ENCODE data around the gene RIOK1. TPM values are rescaled to one million over a fixed set of nuclear protein-coding genes. Genes with fewer than 3 reads are reported as not detected.

The RIOK1 gene
- total and polyA plus RNA-seq, 2 of the 8 experiments (the other 6 are each of a cell fraction or from before 2014, with no cell fraction given) = 11.8 to 26.9 TPM

DNA sequence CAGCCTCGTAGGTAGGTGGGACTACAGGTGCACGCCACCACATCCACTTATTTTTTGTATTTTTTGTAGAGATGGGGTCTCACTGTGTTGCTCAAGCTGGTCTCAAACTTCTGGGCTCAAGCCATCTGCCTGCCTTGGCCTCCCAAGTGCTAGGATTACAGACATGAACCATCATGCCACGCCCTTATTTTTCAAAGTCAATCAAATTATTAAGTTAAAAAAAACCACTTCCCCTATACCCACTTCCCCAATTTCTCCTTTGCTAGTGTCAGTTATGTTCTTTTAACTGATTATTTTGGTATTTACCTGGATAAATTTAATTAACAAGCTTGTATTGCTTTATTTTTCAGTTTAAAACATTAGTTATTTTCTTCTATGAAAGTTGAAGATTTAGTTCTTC, 49.6 kb downstream of the RIOK1 start (continued):
- TF ChIP-seq CHD7 (IDR thresholded peaks at IDR 0.05; ENCODE audit: insufficient replicate concordance, low read length) (no peak), POLR2A (IDR thresholded peaks at IDR 0.05; ENCODE audit: control extremely low read depth in 1 of 2, low read depth in 2 of 2, low read length in 2 of 2) (no peak), SRF (IDR thresholded peaks at IDR 0.05; ENCODE audit: low read depth, low read length) (no peak), NANOG (IDR thresholded peaks at IDR 0.05; ENCODE audit: insufficient read depth, low read depth, low read length, poor library complexity, severe bottlenecking) (no peak)

Measured in H1 (cell line).